ENCODE measurements around the gene NRP2. TPM values are rescaled to one million over a fixed set of nuclear protein-coding genes. Genes with fewer than 3 reads are reported as not detected.

The NRP2 gene
- total RNA-seq, 4 donors from 2014 or later = 195 to 440 (median 314) TPM

GRCh38 chr2:205637320-205637602 is 45.0 kb upstream of the NRP2 start:
- DNase-seq (ENCODE audit: extremely low spot score) = no peak
- Histone ChIP-seq H3K36me3 (no peaks in the 10 kb centered on the region), H3K27ac (replicated peaks in 1 of 4) (no peak overlapping the region), H3K4me3 (no peak overlapping the region), H3K4me1 (peaks cover 0 to 4% (median 0%) of the 10 kb centered on the region in 4 donors), H3K27me3 (no peaks in the 10 kb centered on the region), H3K9me3 (peaks cover 0 to 10% (median 0%) of the 10 kb centered on the region in 4 donors)
- intact Hi-C loops (cut with DNase I) = no loop called here
- TF ChIP-seq POLR2AphosphoS5 (IDR thresholded peaks at IDR 0.05) = no peak

- peaks cover 0 to 4% (median 0%) of the 10 kb centered on the region in 4 donors for H3K4me1 ChIP-seq
- WGBS = 86% methylated on average over 6 of the region's 6 CpGs
- TF ChIP-seq POLR2A (IDR thresholded peaks at IDR 0.05; ENCODE audit: low read depth) = no peak
- TF ChIP-seq EP300 (IDR thresholded peaks at IDR 0.05) = no peak
- TF ChIP-seq POLR2AphosphoS5 (IDR thresholded peaks at IDR 0.05) = no peak
- TF ChIP-seq, protein P1, sequence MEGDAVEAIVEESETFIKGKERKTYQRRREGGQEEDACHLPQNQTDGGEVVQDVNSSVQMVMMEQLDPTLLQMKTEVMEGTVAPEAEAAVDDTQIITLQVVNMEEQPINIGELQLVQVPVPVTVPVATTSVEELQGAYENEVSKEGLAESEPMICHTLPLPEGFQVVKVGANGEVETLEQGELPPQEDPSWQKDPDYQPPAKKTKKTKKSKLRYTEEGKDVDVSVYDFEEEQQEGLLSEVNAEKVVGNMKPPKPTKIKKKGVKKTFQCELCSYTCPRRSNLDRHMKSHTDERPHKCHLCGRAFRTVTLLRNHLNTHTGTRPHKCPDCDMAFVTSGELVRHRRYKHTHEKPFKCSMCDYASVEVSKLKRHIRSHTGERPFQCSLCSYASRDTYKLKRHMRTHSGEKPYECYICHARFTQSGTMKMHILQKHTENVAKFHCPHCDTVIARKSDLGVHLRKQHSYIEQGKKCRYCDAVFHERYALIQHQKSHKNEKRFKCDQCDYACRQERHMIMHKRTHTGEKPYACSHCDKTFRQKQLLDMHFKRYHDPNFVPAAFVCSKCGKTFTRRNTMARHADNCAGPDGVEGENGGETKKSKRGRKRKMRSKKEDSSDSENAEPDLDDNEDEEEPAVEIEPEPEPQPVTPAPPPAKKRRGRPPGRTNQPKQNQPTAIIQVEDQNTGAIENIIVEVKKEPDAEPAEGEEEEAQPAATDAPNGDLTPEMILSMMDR (IDR thresholded peaks at IDR 0.05) = no peak
- H3K9me3 ChIP-seq = peaks cover 0 to 10% (median 0%) of the 10 kb centered on the region in 4 donors
- no peaks in the 10 kb centered on the region for H3K27me3 ChIP-seq
- DNase-seq (ENCODE audit: extremely low spot score) = no peak
- H3K4me3 ChIP-seq = no peak overlapping the region
- no peaks in the 10 kb centered on the region for H3K36me3 ChIP-seq
- no peak overlapping the region for H3K27ac ChIP-seq (replicated peaks in 1 of 4)
- intact Hi-C loops (cut with DNase I) = no loop called here
These were observed 44.4 kb upstream of the NRP2 start for GRCh38 chr2:205637779-205638503.

DNA sequence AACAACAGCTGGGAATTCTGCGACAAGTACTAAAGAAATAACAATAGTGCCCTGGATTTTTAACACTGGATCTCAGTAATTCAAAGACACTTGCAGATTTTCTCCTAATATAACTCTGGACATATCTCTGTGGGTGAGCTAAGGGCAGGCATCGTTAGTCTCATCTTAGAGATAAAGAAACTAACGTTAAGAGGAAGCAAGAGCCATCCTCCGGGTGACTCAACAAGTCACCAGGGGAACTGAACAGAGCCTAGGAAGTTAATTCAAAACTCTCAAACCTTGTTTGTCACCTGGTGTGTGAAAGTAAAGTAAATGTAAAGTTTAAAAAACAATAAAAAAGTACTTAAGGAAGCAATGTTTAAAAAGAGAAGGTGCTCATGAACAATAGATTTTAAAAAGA is 41.6 kb upstream of the NRP2 start:
- intact Hi-C loops (cut with DNase I) = no loop called here

DNA sequence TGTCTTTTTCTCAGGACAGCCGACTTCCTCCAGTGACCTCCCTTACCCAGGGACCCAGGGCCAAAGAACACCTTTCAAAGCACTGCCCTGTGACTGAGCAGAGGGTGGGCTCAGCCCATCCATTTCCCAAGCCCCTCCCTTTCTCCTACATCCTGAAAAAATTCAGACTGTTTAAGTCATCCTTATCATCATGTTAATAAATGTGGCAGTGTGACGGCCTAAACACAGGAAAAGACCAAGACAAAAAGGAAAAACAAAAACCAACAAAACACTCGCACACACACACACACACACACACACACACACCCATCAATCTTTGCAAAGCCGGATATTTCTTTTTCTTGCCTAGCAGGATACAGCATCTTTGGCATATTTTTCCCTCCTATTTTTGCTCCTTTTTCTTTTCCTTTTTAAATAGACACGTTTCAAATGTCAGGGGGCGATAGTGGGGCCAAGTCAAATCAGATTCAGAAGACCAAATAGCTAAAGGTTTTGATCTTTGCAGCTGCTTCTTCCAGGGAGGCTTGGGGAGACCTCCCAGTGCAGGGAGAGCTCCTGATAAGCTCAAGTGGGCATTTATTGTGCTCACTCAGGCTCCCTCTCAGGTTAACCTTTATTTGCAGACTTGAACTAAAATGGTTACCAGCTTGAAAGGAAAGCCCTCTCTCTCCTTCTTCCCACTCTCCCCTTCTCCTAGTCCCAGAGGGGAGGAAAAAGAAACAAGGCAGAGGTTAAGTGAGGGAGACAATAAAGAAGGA is 39.5 kb upstream of the NRP2 start:
- H3K27me3 ChIP-seq = no peaks in the 10 kb centered on the region
- 57% methylated on average over 6 of the region's 6 CpGs for WGBS
- no peak for DNase-seq (ENCODE audit: extremely low spot score)
- H3K36me3 ChIP-seq = no peaks in the 10 kb centered on the region
- H3K27ac ChIP-seq (replicated peaks in 1 of 4) = no peak overlapping the region
- intact Hi-C loops (cut with DNase I) = no loop called here
- no peak overlapping the region for H3K4me3 ChIP-seq
- TF ChIP-seq POLR2A (IDR thresholded peaks at IDR 0.05; ENCODE audit: low read depth) (no peak), EP300 (IDR thresholded peaks at IDR 0.05) (no peak), POLR2AphosphoS5 (IDR thresholded peaks at IDR 0.05) (no peak)
- TF ChIP-seq, protein P1 (IDR thresholded peaks at IDR 0.05) = no peak
- H3K9me3 ChIP-seq = peaks cover 0 to 10% (median 0%) of the 10 kb centered on the region in 4 donors
- no peaks in the 10 kb centered on the region for H3K4me1 ChIP-seq

More for the DNA sequence above, 41.6 kb upstream of the NRP2 start:
- no peaks in the 10 kb centered on the region for H3K27me3 ChIP-seq
- peaks cover 0 to 4% (median 0%) of the 10 kb centered on the region in 4 donors for H3K4me1 ChIP-seq
- H3K36me3 ChIP-seq = no peaks in the 10 kb centered on the region
- no peak overlapping the region for H3K27ac ChIP-seq (replicated peaks in 1 of 4)
- TF ChIP-seq POLR2AphosphoS5 (IDR thresholded peaks at IDR 0.05) (no peak), EP300 (IDR thresholded peaks at IDR 0.05) (no peak), POLR2A (IDR thresholded peaks at IDR 0.05; ENCODE audit: low read depth) (no peak)
- TF ChIP-seq, protein P1 (IDR thresholded peaks at IDR 0.05) = no peak
- 80% methylated on average over 4 of the region's 4 CpGs for WGBS
- peaks cover 0 to 10% (median 0%) of the 10 kb centered on the region in 4 donors for H3K9me3 ChIP-seq
- DNase-seq (ENCODE audit: extremely low spot score) = no peak
- H3K4me3 ChIP-seq = no peak overlapping the region

DNA sequence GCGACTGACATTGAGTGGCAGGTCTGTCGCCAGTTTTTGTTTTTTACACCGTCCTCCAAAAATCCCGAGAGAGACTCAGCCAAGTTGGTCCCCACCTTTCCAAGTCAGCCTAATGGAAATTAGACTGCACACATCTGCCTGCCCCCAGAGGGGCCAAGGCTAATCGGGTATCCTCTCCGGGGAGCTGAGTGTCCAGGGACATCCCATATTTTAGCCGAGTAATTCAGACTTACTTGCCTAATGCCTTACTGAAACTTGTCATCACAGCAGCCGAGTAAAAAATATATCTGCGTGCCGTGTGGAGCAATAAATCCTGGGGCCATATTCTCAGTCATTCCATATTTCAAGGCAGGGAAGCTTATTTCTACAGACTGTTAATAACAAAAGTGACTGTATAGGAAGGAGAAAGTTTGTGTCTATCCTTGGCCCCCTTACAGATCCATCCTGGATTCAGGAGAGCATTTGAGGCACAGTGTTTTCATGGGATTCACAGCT is 38.9 kb upstream of the NRP2 start:
- Histone ChIP-seq H3K4me3 (no peak overlapping the region), H3K36me3 (no peaks in the 10 kb centered on the region), H3K9me3 (peaks cover 0 to 10% (median 0%) of the 10 kb centered on the region in 4 donors), H3K4me1 (no peaks in the 10 kb centered on the region), H3K27me3 (no peaks in the 10 kb centered on the region), H3K27ac (replicated peaks in 1 of 4) (no peak overlapping the region)
- DNase-seq (ENCODE audit: extremely low spot score) = no peak
- TF ChIP-seq, protein P1 (IDR thresholded peaks at IDR 0.05) = no peak
- intact Hi-C loops (cut with DNase I) = no loop called here
- 84% methylated on average over 10 of the region's 10 CpGs for WGBS

Data from esophagus muscularis mucosa (tissue), 4 donors.